CD14-positive monocyte (primary cell): Measurements from ENCODE around the gene PPM1F. TPM values are rescaled to one million over a fixed set of nuclear protein-coding genes. Genes with fewer than 3 reads are reported as not detected.

ENCODE experiments used
- DNase-seq, 3 donors: peaks; one replicate each; pipeline ENCODE4 v3.0.0-alpha.2; 2011 to 2022
- H2AFZ ChIP-seq: 2 replicates; pipeline ENCODE4 v1.6.0; 2012; ENCODE audit warnings: mild to moderate bottlenecking, low read depth, low read length, inconsistent platforms; ENCODE audit not compliant: insufficient read depth, poor library complexity, severe bottlenecking
- H3K27ac ChIP-seq, 2 donors: 1 replicate in 1 of 2; 2 replicates in 1 of 2; pipeline ENCODE4 v1.5.1; 2012 to 2013; ENCODE audit warnings: low read length in 2 of 2, control low read depth in 1 of 2, inconsistent platforms in 1 of 2, low read depth in 1 of 2, mild to moderate bottlenecking in 1 of 2
- H3K27me3 ChIP-seq, 2 donors: one replicate each; pipeline versions ENCODE4 v1.6.0 to v1.6.1; 2011 to 2013; ENCODE audit warnings: low read length in 2 of 2; ENCODE audit not compliant: control insufficient read depth in 2 of 2, insufficient read depth in 2 of 2
- H3K36me3 ChIP-seq, 2 donors: replicated peaks in 1 of 2; 1 replicate in 1 of 2; 2 replicates in 1 of 2; pipeline versions ENCODE4 v1.5.1 to v1.6.1; 2012 to 2013; ENCODE audit warnings: low read length in 2 of 2, control low read depth in 1 of 2, inconsistent platforms in 1 of 2, mild to moderate bottlenecking in 1 of 2; ENCODE audit not compliant: insufficient read depth in 2 of 2, control insufficient read depth in 1 of 2
- H3K4me1 ChIP-seq, 2 donors: 1 replicate in 1 of 2; 2 replicates in 1 of 2; pipeline versions ENCODE4 v1.5.1 to v1.6.1; 2012 to 2013; ENCODE audit warnings: low read length in 2 of 2, control low read depth in 1 of 2, inconsistent platforms in 1 of 2, mild to moderate bottlenecking in 1 of 2, moderate library complexity in 1 of 2; ENCODE audit not compliant: insufficient read depth in 2 of 2, control insufficient read depth in 1 of 2
- H3K4me2 ChIP-seq: replicated peaks from 2 replicates; pipeline ENCODE3; 2012; ENCODE audit warnings: low read length, moderate library complexity, mild to moderate bottlenecking; ENCODE audit not compliant: poor library complexity, severe bottlenecking; ENCODE audit errors: extremely low read depth
- H3K4me3 ChIP-seq, 3 experiments: fragments of 200-600 bp in 1 of 3; sonication (generic) in 1 of 3; replicated peaks in 1 of 3; 1 replicate in 2 of 3; 2 replicates in 1 of 3; pipeline ENCODE4 v1.5.1; 2011 to 2013; ENCODE audit warnings: low read length in 3 of 3, mild to moderate bottlenecking in 3 of 3, control low read depth in 2 of 3, low read depth in 2 of 3, inconsistent platforms in 1 of 3, moderate library complexity in 1 of 3
- H3K79me2 ChIP-seq: 2 replicates; pipeline ENCODE4 v1.6.0; 2012; ENCODE audit warnings: mild to moderate bottlenecking, control low read depth, inconsistent platforms, low read length, moderate library complexity; ENCODE audit not compliant: insufficient read depth
- H3K9ac ChIP-seq: 2 replicates; pipeline ENCODE4 v1.6.0; 2017; ENCODE audit warnings: low read length, mild to moderate bottlenecking; ENCODE audit not compliant: insufficient read depth, poor library complexity, severe bottlenecking
- H3K9me3 ChIP-seq, 2 donors: replicated peaks in 1 of 2; 1 replicate in 1 of 2; 2 replicates in 1 of 2; pipeline versions ENCODE4 v1.5.1 to v1.6.1; 2012 to 2013; ENCODE audit warnings: low read length in 2 of 2, control low read depth in 1 of 2; ENCODE audit not compliant: control insufficient read depth in 1 of 2, insufficient read depth in 1 of 2
- H4K20me1 ChIP-seq: 2 replicates; pipeline ENCODE4 v1.6.0; 2012; ENCODE audit warnings: mild to moderate bottlenecking, low read length, control low read depth, moderate library complexity; ENCODE audit not compliant: insufficient read depth
- H3K27ac Mint-ChIP-seq, 7 donors: one replicate each; pipeline ENCODE4 v1.8.0; 2020; ENCODE audit warnings: mild to moderate bottlenecking in 7 of 7, mixed read lengths in 7 of 7, moderate library complexity in 6 of 7, inconsistent platforms in 2 of 7
- H3K27me3 Mint-ChIP-seq, 3 donors: one replicate each; pipeline ENCODE4 v1.8.0; 2021 to 2022; ENCODE audit warnings: low read depth in 3 of 3, mild to moderate bottlenecking in 3 of 3, mixed read lengths in 3 of 3, moderate library complexity in 3 of 3, inconsistent platforms in 1 of 3
- H3K36me3 Mint-ChIP-seq, 2 donors: one replicate each; pipeline ENCODE4 v1.8.0; 2020; ENCODE audit warnings: mixed read lengths in 2 of 2, inconsistent platforms in 1 of 2, mild to moderate bottlenecking in 1 of 2
- H3K4me1 Mint-ChIP-seq: one replicate; pipeline ENCODE4 v1.8.0; 2020; ENCODE audit warnings: mild to moderate bottlenecking, mixed read lengths
- H3K4me3 Mint-ChIP-seq, 2 donors: one replicate each; pipeline ENCODE4 v1.8.0; 2020; ENCODE audit warnings: mild to moderate bottlenecking in 2 of 2, mixed read lengths in 2 of 2, moderate library complexity in 1 of 2
- H3K9me3 Mint-ChIP-seq, 7 donors: one replicate each; pipeline ENCODE4 v1.8.0; 2020 to 2022; ENCODE audit warnings: mixed read lengths in 7 of 7, mild to moderate bottlenecking in 6 of 7, moderate library complexity in 6 of 7, inconsistent platforms in 2 of 7
- WGBS: methylation state at CpG from one replicate; pipeline ENCODE4 v1.1.5; 2013; ENCODE audit warnings: missing lambda C conversion rate; ENCODE audit not compliant: insufficient coverage; 5-methylcytosine and 5-hydroxymethylcytosine counted together
- intact Hi-C, 2 donors: fragments of 100-400 bp; cut with micrococcal nuclease; formaldehyde crosslinking; loops; one replicate each; pipeline versions ENCODE4 v1.15.0 to v1.15.1; 2023
- polyA plus RNA-seq, 3 donors: library from polyadenylated mRNA; depleted of rRNA in 1 of 3; unstranded in 2 of 3; stranded (reverse) in 1 of 3; fragments of 300-500 nt in 2 of 3; fragments of >200 nt in 1 of 3; fragmentation: Illumina TruSeq in 2 of 3; gene quantifications; 1 replicate in 2 of 3; 2 replicates in 1 of 3; pipeline ENCODE4 v1.2.3, GENCODE V29; 2012 to 2021
- TF ChIP-seq, protein P1 (sequence below): fragments of 200-600 bp; IDR thresholded peaks from one replicate; pipeline ENCODE4 v1.8.0; 2022; ENCODE audit warnings: antibody characterized with exemption, mild to moderate bottlenecking

Gene PPM1F
- polyA plus RNA-seq, 3 donors = 28.8 to 95.0 (median 37.2) TPM

DNA sequence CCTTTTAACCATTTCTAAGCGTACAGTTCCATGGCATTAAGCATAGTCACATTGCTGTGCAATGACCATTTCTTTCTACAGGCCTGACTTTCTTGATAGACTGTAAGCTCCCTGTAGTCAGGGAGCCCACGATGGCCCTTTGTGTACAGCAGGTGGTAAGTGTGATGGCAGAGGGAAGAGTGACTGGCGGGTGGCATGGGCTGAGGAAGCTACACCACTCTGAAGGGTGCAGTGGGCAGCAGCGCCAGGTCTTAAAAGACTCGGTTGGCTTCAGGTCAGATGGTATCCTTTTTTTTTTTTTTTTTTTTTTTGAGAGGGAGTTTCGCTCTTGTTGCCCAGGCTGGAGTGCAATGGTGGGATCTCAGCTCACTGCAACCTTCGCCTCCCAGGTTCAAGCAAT, 1.6 kb downstream of the PPM1F start:
- Mint-ChIP-seq H3K36me3 (peaks cover 28 to 41% of the 10 kb centered on the region in 2 donors), H3K27me3 (peaks cover 0 to 7% (median 3%) of the 10 kb centered on the region in 3 donors), H3K27ac (peak overlapping the region; percentile 35 to 95 (median 85)), H3K9me3 (peaks cover 0 to 3% (median 0%) of the 10 kb centered on the region in 7 donors), H3K4me3 (peak overlapping the region; percentile 30 to 90), H3K4me1 (peaks cover 49% of the 10 kb centered on the region)
- no peak overlapping the region for H2AFZ ChIP-seq
- TF ChIP-seq, protein P1, sequence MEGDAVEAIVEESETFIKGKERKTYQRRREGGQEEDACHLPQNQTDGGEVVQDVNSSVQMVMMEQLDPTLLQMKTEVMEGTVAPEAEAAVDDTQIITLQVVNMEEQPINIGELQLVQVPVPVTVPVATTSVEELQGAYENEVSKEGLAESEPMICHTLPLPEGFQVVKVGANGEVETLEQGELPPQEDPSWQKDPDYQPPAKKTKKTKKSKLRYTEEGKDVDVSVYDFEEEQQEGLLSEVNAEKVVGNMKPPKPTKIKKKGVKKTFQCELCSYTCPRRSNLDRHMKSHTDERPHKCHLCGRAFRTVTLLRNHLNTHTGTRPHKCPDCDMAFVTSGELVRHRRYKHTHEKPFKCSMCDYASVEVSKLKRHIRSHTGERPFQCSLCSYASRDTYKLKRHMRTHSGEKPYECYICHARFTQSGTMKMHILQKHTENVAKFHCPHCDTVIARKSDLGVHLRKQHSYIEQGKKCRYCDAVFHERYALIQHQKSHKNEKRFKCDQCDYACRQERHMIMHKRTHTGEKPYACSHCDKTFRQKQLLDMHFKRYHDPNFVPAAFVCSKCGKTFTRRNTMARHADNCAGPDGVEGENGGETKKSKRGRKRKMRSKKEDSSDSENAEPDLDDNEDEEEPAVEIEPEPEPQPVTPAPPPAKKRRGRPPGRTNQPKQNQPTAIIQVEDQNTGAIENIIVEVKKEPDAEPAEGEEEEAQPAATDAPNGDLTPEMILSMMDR = no peak
- H3K27me3 ChIP-seq = no peaks in the 10 kb centered on the region
- DNase-seq = no peak
- H3K4me1 ChIP-seq = peaks cover 51 to 62% of the 10 kb centered on the region in 2 donors
- WGBS = 60% methylated on average over 1 of the region's 7 CpGs
- peak overlapping the region; percentile 90 for H3K4me2 ChIP-seq
- H3K27ac ChIP-seq = peak overlapping the region; percentile 89 to 93
- H3K9ac ChIP-seq = no peak overlapping the region
- intact Hi-C loops = loop anchor here in 1 of 2 donors (5.0 kb wide), 2 partner anchors 84 to 134 kb away; partner anchors contain the start of gene MAPK1
- peak overlapping the region in 1 of 3 experiments; percentile 82 for H3K4me3 ChIP-seq
- H3K79me2 ChIP-seq = peaks cover 58% of the 10 kb centered on the region
- H4K20me1 ChIP-seq = peaks cover 8% of the 10 kb centered on the region
- no peaks in the 10 kb centered on the region for H3K9me3 ChIP-seq
- peaks cover 3 to 13% of the 10 kb centered on the region in 2 donors for H3K36me3 ChIP-seq

DNA sequence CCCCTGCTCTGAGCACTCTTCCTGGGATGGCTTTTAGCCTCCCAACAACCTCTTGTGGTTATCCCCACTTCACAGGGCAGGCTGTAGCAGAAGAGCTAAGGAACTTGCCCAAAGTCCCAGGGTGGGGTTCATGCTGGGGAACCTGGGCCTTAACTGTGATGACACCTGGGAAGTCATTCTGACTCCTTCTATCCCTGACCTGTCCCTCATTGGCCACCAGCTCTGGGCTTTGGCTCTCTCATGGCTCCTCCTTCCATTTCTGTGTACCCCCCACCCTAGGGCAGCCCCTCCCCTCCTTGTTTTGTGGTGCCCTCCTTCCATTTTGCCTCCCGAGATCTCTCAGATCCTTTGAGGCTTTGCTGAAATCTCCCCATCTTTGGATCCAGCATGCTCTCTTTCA, 2.7 kb downstream of the PPM1F start:
- WGBS = no CpG with 5 or more reads among the region's 1 CpG
- Histone ChIP-seq H3K27me3 (no peaks in the 10 kb centered on the region), H2AFZ (no peak overlapping the region), H3K4me2 (peak overlapping the region; percentile 51), H4K20me1 (peaks cover 8% of the 10 kb centered on the region), H3K4me1 (peaks cover 51 to 63% of the 10 kb centered on the region in 2 donors), H3K9ac (peak overlapping the region; percentile 36), H3K4me3 (peak overlapping the region in 1 of 3 experiments; percentile 33), H3K27ac (peak overlapping the region; percentile 89 to 93), H3K79me2 (peaks cover 69% of the 10 kb centered on the region), H3K9me3 (no peaks in the 10 kb centered on the region), H3K36me3 (peaks cover 15 to 25% of the 10 kb centered on the region in 2 donors)
- Mint-ChIP-seq H3K27ac (peak overlapping the region; percentile 89 to 98 (median 96)), H3K27me3 (peaks cover 0 to 7% (median 3%) of the 10 kb centered on the region in 3 donors), H3K9me3 (peaks cover 0 to 3% (median 0%) of the 10 kb centered on the region in 7 donors), H3K4me1 (peaks cover 51% of the 10 kb centered on the region), H3K36me3 (peaks cover 39 to 52% of the 10 kb centered on the region in 2 donors), H3K4me3 (peak overlapping the region in 1 of 2 donors; percentile 65)
- TF ChIP-seq, protein P1 = no peak
- intact Hi-C loops = loop anchor here in 1 of 2 donors (5.0 kb wide), 2 partner anchors 83 to 133 kb away; partner anchors contain the start of gene MAPK1
- DNase-seq = peak in 1 of 3 donors; percentile 24
